Stimulated activated CD4-positive, alpha-beta T cell treated with anti-CD3 and anti-CD28 coated beads, Interleukin-15, amount 100 ng/mL, for 48 hours (primary cell): ENCODE data around the gene RBMS3.
"Not testable (repeated sequence)": the region's sequence is repeated elsewhere in the genome, so short reads cannot be mapped to it uniquely, and the experiment has no call there.

ENCODE experiments used
- DNase-seq, 2 donors: peaks; one replicate each; pipeline ENCODE4 v3.0.0-alpha.2; 2020; ENCODE audit warnings: low read depth in 2 of 2

Gene RBMS3

DNA sequence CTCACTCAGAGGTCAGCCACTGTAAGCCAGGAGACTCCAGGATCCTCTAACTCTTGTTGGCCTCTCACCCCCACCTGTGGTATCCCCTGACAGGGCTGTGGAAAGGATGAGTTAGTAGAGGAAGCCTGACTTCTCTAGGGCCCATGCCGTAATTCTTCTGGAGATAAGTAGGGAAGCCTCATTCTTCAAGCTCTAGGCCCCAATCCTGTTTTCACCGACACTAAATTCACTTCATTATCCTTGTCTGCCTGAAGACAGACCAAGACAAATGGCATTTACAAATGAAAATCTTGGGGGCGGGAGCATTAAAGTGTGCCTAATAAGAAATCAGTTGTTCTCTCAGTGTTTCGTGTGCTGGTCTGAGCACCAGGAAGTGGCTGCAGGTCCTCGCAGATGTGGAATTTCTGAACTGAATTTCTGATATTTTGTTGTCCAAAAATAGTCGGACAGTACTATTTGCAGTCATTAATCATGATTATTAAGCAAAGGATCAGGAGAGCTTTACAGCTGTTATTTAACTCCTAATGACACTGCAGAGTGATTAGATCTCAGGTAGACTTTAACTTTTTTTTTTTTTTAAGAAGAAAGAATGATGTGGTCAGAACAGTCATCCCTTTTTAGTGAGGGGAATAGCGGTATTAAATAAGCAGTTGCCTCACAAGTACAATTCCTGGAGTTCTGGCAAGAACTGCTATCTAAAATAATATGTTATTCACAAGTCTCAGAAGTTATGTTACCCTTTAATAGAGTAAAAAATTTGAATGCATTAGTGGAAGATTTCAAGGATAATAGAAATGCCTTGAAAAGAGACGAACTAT, 58.4 kb downstream of the RBMS3 start:
- no peak for DNase-seq

DNA sequence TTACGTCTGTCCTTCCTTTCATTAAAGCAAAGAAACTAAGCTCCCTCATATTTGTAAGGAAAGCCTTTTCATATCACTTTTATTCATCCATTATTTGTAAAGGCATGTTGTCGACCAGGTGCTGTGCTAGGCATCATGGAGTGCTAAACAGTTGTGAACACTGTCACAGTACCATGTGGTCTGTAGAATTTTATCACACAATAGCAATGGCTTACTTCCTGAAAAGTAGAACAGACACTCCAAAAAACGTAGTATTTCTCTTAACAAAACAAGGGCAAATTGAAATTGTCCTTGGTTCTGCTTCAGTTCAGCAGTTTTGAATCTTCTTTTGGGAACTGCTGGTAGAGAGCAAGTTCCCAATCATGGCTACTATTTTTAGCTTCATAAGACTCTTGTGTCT, 63.3 kb downstream of the RBMS3 start:
- DNase-seq, result no peak

DNA sequence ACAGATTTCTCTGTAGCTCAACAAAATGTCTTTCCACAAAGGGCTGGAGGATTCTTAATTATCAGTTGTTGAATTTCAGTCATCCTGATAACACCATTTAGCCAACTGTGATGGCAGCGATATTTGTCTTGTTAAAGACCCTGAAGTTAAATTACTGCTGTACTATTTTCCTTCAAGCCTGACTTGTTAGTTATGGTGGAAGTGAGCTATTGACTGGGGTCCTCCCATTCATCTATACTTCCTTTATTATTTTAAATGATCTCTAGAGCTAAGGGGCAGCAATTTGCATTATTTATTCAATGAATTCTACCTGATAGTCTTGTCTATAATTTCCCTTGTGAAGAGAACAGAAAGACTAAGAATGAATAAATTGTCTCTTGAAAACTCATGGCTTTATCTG, 64.1 kb downstream of the RBMS3 start:
- no peak for DNase-seq

DNA sequence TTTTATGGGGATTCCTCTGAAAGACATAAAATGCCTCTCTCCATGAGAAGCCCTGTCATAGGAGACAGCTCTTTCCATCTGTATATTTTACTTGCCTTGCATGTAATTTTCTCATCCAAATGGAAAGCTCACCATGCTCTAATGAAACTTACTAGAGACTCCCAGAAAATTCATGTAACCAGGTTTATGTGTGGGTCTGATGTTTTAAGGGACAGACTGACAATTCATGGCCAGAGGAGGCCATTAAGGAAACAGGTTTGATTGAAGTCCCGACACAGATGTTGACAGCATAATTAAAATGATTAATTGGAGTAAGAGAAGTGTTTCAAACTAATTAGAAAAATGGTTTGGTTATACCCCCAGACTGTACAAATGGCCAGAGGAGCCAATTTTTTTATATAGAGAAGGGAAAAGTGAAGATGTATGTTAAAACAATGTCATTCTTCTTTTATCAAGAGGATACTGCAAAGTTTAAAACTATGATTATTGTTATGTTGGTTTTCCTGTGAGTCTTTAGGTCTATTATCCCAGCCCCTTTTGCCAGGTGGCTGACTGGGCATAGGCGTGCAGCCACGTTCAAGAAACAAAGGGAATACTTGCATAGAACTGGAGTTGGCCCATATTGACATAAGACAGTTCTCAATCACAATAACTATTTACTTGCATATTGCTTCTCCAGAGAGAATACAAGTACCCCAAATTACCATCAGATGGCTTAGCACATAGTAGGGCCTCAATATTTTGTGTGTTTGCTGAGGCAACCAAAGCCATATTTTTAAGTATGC, 64.8 kb downstream of the RBMS3 start:
- no peak for DNase-seq

DNA sequence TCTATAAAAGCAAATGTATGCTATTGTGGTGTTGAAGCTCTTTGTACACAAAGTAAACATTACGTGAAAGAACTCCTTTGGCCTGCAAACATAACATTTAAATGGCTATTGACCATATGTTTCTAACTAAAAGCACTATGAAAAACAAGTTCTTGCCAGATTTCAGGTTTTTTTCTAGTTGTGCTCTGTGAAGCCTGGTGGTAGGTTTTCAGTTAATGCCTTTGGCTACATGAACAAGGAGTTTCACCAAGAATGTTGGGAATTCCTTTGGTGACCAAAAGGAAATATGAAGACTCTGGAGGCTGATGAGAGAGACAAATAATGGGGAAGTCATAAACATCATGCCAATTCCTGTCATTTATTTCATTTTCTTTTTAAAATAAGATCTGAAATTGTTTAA, 66.0 kb downstream of the RBMS3 start:
- no peak for DNase-seq

DNA sequence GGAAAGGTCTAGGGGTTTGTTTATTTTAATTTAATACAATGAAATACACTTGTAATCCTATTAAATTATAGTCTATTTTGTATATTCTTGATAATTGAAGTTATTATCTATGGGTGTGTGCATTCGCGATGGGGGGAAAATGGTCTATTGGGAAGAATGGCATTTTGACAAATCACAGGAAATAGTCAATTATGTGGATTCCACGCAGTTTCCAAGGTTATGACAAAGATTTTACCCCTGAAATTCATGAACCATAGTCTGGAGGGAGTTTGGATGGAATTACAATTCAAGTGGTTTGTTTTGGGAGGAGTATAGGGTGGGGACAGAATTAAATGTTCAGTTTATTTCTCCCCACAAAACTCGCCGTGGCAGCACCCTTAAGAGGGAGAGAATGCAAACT, 66.5 kb downstream of the RBMS3 start:
- no peak for DNase-seq

DNA sequence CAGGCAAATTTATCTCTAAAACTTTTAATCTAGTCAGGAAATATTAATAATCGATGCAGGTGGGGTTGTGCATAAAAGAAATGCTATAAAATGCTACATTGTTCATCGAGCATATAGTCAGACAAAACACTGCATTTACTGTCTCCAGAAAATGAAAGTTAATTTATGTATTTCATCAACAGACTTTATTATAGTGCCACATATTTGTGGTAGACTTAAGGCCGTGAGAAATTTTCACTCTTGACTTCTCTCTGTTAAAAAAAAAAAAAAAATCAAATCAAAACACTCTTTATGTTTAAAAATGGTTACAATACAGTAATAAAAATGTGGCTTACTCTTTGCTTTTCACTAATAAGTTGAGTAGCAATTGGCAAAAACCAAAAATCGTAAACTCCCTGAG, 67.4 kb downstream of the RBMS3 start:
- DNase-seq, result no peak

DNA sequence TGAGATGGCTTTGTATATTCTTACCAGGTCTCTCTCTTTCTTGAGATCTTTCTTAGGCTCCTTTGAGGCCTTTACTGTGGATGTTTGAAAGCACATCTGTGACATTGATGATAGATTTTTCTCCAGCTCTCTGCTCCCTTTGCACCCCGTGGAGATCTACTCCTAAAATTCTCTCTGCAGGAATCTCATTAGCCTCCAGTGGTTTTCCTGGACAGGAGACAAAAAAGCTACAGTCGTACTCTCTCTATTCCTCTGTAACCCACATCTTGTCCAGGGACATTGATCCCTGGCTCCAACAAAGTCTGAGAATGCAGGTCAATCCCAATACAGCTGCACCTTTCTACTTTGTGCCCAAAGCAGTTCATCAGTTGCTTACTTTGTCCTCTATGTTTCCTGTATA, 68.2 kb downstream of the RBMS3 start:
- DNase-seq, result no peak

DNA sequence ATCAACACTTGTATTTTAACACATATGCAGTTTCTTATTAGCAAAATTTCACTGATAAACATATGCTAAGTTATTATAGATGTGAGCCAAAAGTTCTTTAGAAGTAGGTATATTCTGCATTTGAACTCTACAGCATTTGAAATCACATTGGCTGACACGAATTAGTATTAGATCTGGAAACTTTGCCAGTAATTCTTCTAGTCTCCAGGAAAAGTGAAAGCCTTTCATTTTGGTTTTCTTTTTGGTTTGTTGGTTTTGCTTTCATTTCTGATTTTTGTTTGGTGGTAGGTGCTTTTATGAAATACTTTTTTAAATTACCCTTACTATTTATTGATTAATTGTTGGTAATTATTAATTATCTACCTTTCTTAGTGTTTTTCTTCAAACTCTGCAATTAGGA, 72.9 kb downstream of the RBMS3 start:
- no peak for DNase-seq

DNA sequence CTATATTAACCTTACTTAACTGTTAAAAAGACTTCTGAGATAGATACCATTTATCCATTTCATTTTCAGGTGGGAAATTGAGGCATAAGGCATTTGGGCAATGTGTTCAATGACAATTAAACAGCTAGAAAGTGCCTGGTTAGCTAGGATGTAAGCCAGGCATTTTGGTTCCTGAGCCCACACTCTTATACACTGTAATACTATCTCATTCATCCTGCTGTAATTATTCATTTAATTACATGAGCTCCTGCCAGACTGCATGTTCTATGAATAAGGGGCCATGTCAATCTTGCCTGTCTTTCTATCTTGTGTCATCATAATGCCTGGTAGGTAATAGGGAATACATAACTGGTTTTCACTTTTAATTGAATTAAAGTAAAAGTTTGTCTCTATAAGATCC, 74.0 kb downstream of the RBMS3 start:
- DNase-seq, result no peak

DNA sequence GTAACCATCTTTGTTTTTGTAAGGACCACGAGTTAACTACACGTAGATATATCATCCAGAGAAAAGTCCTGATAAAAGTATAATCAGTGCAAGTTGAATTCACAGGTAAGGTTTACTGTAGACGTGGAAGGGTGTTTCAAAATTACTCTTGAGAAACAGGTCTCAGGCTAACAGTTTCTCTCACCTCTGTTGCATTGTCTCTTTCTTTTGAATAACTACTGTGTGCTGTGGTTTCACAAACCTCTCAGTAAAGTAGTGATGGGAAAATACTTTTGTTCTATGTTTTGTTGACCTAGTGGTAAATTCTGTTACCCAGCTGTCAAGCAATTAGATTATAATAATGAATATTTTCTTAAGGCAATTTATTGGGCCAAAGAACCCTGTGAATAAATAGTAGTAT, 75.2 kb downstream of the RBMS3 start:
- DNase-seq, result no peak

DNA sequence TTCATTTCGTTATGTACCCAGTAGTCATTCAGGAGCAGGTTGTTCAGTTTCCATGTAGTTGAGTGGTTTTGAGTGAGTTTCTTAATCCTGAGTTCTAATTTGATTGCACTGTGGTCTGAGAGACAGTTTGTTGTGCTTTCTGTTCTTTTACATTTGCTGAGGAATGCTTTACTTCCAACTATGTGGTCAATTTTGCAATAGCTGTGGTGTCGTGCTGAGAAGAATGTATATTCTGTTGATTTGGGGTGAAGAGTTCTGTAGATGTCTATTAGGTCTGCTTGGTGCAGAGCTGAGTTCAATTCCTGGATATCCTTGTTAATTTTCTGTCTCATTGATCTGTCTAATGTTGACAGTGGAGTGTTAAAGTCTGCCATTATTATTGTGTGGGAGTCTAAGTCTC, 79.4 kb downstream of the RBMS3 start:
- not testable (repeated sequence) for DNase-seq

DNA sequence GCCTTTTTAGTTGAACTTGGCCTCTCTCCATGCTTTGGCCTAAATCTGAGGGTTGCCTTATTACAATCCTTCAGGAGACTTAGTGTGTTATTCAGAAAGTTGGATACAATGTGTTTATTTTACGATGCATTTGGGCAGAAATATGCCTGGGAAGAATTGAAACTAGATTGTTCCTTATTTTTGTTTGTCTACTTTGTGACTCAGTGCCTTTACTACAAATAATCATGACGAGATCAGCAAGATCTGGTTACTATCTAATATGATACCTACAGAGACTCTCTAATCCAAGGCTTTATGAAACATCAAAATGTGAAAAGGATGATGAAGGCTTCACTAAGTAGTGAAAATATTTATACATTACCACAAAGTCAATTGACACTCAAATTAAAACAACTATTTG, 82.2 kb downstream of the RBMS3 start:
- no peak for DNase-seq

DNA sequence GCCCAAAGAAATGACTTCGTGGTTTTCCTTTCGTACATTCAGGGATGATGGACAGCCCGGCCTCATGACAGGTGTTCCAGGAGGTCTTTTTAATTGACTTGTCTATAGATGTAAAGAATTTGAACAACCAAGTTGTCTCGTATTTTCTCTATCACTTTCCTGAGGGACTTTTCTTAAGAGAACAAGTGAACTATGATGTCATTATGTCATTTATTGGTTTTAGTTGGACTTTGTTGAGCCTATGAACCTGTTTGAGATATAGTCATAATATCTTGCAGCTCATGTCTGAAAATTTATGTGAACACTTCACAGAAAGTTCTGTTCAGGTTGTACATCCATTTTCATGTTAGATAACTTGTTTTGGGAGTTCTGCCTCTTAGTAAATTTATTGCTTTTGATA, 89.2 kb downstream of the RBMS3 start:
- DNase-seq, result no peak

DNA sequence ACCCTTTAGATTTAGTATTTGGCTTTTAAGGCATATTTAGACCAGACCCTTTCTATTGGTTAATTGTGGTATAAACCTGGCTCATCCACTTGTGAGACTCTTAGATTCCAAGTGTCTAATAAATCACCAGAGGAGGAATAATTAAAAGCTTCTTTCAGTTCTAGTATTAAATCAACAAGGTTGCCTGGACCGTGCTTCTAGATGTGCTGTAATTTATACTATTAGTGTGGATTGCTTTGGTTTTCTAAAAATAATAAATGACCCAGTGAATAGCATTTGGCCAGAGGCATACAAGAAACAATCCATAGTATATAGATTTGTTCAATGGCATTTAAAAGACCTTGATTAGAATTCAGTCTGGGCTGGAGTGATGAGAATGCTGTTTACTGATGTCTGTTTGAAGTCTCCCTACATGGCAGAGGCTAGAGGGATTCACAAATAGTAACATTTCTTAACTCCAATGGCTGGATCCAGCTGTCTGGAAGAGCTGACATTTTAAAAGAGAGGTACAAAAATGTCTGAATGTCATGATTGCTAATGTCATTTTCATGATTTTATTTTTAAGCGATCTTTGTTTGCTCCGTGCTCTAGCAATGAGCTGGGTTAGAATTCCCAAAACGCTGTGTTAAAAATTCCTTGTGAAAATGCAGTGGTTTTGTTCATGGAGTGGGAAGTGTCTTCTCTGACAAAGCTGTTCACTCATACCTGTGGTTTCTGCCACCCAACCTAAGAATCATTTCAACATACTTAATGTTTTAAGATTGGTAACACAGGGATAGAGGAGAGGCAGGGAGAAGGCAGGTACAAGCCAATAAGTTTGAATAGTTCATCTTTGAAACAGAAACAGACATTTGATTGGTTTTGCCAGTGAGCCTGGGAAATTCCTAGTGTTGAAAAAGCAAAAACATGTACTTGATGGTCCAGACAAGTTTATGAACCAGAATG, 89.9 kb downstream of the RBMS3 start:
- DNase-seq, result no peak

DNA sequence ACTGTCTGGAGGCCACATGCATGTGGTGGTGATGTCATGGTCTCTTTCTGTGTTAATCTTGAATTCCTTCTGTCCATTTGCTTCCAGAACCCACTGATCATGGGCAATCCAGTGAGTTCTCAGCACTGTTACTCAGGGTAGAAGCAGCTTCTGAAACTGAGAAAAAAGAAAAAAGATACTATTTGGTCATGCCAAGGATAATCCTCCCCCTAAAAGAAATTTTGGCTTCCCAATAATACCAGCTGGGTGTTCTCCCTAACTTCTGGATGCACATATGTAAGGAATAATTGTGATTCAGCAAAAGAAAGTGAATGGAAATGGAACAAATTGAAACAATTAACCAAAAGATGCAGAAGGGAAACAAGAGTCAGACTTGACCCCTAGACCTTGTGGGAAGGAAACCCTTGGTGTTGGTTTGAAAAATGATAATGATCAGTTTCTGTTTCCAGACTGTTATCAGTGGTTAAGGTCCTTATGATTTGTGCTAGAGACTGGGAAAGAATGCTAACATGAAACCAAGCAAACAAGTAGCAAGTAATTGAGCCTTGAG, 92.3 kb downstream of the RBMS3 start:
- DNase-seq, result no peak

DNA sequence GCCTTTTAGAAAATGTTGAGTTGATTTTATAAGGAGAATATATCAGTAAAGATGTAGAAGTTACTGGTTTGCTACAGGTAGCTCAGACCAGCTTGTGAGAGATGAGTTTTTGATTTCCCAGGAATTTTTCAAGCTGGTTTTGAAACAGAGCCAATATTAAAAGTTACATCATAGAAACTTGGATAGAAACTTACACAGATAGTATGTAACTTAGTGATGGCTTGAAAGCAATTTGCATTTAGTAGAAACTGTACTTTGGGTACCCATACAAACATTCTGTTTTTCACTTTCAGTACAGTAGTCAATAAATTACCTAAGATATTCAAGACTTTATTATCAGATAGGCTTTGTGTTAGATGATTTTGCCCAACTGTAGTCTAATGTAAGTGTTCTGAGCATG, 93.4 kb downstream of the RBMS3 start:
- no peak for DNase-seq

DNA sequence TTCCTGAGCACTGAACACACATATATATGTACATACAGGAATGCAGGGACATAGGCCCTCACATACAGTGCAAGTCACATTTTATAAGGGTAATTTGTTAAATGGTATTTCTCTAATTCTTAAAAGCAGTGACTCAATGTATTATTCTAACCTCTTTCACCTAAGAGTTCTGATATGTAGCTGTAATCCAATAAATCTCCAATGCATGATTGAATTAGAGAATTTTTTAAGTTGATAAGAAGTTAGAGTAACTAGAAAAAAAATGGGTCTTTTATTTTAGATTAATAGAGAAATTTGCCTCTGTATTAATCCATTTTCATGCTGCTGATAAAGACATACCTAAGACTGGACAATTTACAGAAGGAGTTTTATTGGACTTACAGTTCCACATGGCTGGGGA, 98.2 kb downstream of the RBMS3 start:
- no peak for DNase-seq

DNA sequence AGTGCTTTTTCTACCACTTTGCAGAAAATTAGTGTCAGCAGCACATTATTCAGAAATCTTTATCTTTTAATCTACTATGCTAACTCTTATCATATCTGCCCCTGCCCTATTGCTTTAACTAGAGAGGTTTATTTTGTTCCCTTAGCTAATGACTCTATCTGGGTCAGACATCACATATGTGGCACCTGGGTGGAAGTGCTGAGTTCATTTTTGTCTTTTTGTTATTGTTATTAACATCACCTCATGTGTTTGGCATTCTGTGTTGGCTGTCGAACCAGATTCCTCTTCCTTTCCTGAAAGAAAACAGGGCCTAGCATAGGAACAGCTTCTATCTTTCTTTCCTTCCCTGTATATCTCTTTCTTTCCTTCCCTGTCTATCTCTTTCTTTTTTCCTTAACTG, 100.7 kb downstream of the RBMS3 start:
- DNase-seq, result no peak

DNA sequence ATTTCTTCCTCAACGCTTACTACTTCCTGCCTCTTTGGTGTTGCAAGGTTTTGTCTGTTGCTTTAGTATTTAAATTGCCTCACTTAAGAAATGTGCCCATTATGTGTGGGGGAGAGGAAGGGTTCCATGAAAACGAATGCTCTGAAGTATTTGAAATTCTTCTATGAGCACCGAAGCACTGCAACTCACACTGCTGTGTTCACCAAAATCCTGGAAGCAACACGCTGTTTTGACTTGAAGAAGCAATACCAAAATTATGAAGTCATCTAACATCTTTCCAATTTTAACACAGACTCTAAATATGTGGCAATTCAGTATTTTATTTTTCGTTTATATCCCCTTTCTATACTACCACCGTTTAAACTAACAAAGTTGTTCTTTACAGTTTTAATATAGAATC, 101.5 kb downstream of the RBMS3 start:
- DNase-seq, result no peak

DNA sequence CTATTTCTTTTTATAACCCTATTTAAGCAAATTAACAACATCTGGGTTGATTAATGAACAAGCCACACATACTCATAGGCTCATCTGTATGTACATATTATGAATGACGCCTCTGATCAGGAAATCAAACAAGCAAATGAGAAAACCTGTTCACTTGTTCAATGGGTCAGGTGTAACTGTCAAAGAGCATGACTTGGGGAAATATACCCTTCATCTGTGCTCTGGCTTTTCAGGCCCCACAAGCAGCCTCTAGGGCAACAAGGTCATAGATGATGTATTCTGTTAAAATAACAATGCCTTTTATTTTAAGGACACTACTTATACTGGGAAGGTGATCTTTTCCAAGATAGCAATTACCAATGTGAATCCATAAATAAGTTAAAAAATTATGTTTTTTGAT, 102.0 kb downstream of the RBMS3 start:
- DNase-seq, result no peak

DNA sequence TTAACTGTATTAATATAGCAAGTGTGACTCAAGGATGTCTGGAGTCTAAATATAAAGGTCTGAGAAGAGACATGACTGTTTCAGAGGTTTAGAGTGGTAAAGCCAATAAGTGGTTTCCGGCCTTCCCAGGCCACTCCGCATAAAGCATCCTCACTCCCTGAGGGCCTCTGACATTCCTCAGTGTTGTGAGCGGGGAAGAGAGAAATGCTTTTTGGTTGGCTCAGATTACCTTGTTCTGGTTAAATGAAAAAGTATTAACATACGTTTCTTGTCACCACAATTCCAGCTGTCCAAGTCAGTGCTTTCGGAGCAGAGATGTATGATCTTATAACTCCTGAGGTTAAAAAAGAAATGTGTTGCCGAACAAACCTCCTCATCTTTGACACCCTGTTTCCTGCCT, 103.8 kb downstream of the RBMS3 start:
- DNase-seq, result no peak
